Measurements from ENCODE around the gene SLC4A9.

DNA sequence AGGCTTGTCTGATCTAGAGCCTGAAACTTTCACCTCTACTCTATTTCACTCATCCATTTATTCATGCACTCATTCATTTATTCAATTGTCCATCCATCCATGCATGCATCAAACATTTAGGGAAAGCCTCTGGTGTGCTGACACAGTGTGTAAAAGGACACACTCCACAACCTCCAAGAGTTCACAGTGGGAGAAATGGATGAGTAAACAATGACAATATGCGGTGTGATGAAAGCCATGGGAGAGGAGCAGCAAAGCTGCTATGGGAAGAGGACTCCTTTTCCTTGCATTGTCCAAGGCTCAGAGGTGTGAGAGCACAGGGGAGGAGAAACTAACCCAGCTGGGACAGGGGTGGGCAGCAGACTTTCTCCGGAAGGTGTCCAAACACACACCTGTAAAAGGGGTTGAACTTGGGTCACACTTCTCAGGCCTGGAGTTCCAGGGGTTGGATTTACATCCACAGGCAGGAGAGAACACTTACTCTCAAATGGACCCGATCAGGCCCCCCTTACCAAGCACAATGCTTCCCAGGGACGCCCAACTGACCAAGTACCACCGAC lies 35.9 kb upstream of the SLC4A9 start:
- TF ChIP-seq, protein P1, sequence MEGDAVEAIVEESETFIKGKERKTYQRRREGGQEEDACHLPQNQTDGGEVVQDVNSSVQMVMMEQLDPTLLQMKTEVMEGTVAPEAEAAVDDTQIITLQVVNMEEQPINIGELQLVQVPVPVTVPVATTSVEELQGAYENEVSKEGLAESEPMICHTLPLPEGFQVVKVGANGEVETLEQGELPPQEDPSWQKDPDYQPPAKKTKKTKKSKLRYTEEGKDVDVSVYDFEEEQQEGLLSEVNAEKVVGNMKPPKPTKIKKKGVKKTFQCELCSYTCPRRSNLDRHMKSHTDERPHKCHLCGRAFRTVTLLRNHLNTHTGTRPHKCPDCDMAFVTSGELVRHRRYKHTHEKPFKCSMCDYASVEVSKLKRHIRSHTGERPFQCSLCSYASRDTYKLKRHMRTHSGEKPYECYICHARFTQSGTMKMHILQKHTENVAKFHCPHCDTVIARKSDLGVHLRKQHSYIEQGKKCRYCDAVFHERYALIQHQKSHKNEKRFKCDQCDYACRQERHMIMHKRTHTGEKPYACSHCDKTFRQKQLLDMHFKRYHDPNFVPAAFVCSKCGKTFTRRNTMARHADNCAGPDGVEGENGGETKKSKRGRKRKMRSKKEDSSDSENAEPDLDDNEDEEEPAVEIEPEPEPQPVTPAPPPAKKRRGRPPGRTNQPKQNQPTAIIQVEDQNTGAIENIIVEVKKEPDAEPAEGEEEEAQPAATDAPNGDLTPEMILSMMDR (IDR thresholded peaks at IDR 0.05; ENCODE audit: low read length), result no peak
- no peak for TF ChIP-seq EZH2 (IDR thresholded peaks at IDR 0.05; ENCODE audit: borderline replicate concordance, low read length)
